ENCODE results near the gene RC3H1.

The RC3H1 gene

GRCh38 chr1:173887627-173888026 is 134.5 kb downstream of the RC3H1 start:
- no peak for DNase-seq (ENCODE audit: low read depth in 2 of 2)

- no peak for DNase-seq (ENCODE audit: low read depth in 2 of 2)
Measured at GRCh38 chr1:173886746-173887611, 135.2 kb downstream of the RC3H1 start.

- no peak for DNase-seq (ENCODE audit: low read depth in 2 of 2)
Measured at GRCh38 chr1:173884701-173885100, 137.5 kb downstream of the RC3H1 start.
